ENCODE measurements around the gene MFNG. TPM values are rescaled to one million over a fixed set of nuclear protein-coding genes. Genes with fewer than 3 reads are reported as not detected.
A peak's percentile ranks its signal among the peaks of the same experiment; 100 is the strongest.

Gene MFNG
- total RNA-seq, 1 donor from 2014 or later = 1.5 TPM

- no peaks in the 10 kb centered on the region for H3K36me3 Mint-ChIP-seq (ENCODE audit: unreplicated experiment)
- peaks cover 24% of the 10 kb centered on the region for H3K4me1 Mint-ChIP-seq (ENCODE audit: unreplicated experiment)
- no peak overlapping the region for H3K4me3 Mint-ChIP-seq (ENCODE audit: unreplicated experiment)
- H3K27me3 Mint-ChIP-seq (ENCODE audit: unreplicated experiment) = peaks cover 20% of the 10 kb centered on the region
- H3K9me3 Mint-ChIP-seq (ENCODE audit: unreplicated experiment) = peaks cover 5% of the 10 kb centered on the region
- H3K27ac Mint-ChIP-seq (ENCODE audit: unreplicated experiment) = no peak overlapping the region
- TF ChIP-seq CTCF (IDR thresholded peaks at IDR 0.05) = no peak
- no peak for DNase-seq (ENCODE audit: extremely low spot score, unreplicated experiment)
These were observed 29.8 kb downstream of the MFNG start for GRCh38 chr22:37456346-37456745.

- Mint-ChIP-seq H3K36me3 (ENCODE audit: unreplicated experiment) (no peaks in the 10 kb centered on the region), H3K27me3 (ENCODE audit: unreplicated experiment) (peaks cover 20% of the 10 kb centered on the region), H3K27ac (ENCODE audit: unreplicated experiment) (no peak overlapping the region), H3K4me1 (ENCODE audit: unreplicated experiment) (peaks cover 24% of the 10 kb centered on the region), H3K9me3 (ENCODE audit: unreplicated experiment) (peaks cover 9% of the 10 kb centered on the region), H3K4me3 (ENCODE audit: unreplicated experiment) (no peak overlapping the region)
- DNase-seq (ENCODE audit: extremely low spot score, unreplicated experiment) = no peak
- TF ChIP-seq CTCF (IDR thresholded peaks at IDR 0.05) = no peak
These were observed 30.3 kb downstream of the MFNG start for GRCh38 chr22:37455896-37456295.

GRCh38 chr22:37454857-37455686 is 31.1 kb downstream of the MFNG start:
- no peak for TF ChIP-seq CTCF (IDR thresholded peaks at IDR 0.05)
- H3K27ac Mint-ChIP-seq (ENCODE audit: unreplicated experiment) = peak overlapping the region; percentile 78
- H3K27me3 Mint-ChIP-seq (ENCODE audit: unreplicated experiment) = peaks cover 15% of the 10 kb centered on the region
- peaks cover 24% of the 10 kb centered on the region for H3K4me1 Mint-ChIP-seq (ENCODE audit: unreplicated experiment)
- H3K36me3 Mint-ChIP-seq (ENCODE audit: unreplicated experiment) = no peaks in the 10 kb centered on the region
- H3K9me3 Mint-ChIP-seq (ENCODE audit: unreplicated experiment) = peaks cover 10% of the 10 kb centered on the region
- H3K4me3 Mint-ChIP-seq (ENCODE audit: unreplicated experiment) = peak overlapping the region; percentile 23
- no peak for DNase-seq (ENCODE audit: extremely low spot score, unreplicated experiment)

DNA sequence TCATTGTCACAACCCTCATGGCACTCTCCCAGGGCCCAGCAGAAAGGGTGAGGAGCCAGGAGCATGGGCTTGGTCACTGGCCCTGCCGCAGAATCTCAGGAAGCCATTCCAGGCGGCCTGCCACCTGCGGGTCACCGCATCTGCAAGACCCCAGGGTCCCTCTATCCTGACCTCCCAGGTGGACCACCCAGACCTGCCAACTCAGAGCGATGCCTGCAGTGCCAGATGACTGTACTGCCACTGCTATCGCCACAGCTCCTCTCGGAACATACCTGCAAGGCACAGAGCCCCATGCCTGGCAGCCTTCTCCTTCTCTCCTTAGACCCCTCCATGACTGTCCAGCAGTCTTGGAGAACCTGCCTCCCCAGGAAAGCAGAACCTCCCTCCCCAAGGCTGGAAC is 32.5 kb downstream of the MFNG start:
- Mint-ChIP-seq H3K36me3 (ENCODE audit: unreplicated experiment) (no peaks in the 10 kb centered on the region), H3K4me3 (ENCODE audit: unreplicated experiment) (no peak overlapping the region), H3K9me3 (ENCODE audit: unreplicated experiment) (peaks cover 10% of the 10 kb centered on the region), H3K27ac (ENCODE audit: unreplicated experiment) (no peak overlapping the region), H3K27me3 (ENCODE audit: unreplicated experiment) (peaks cover 11% of the 10 kb centered on the region), H3K4me1 (ENCODE audit: unreplicated experiment) (peaks cover 24% of the 10 kb centered on the region)
- no peak for TF ChIP-seq CTCF (IDR thresholded peaks at IDR 0.05)
- DNase-seq (ENCODE audit: extremely low spot score, unreplicated experiment) = no peak

GRCh38 chr22:37451218-37451617 is 35.0 kb downstream of the MFNG start:
- no peak for TF ChIP-seq CTCF (IDR thresholded peaks at IDR 0.05)
- Mint-ChIP-seq H3K4me1 (ENCODE audit: unreplicated experiment) (peaks cover 21% of the 10 kb centered on the region), H3K27me3 (ENCODE audit: unreplicated experiment) (no peaks in the 10 kb centered on the region), H3K27ac (ENCODE audit: unreplicated experiment) (no peak overlapping the region), H3K4me3 (ENCODE audit: unreplicated experiment) (no peak overlapping the region), H3K36me3 (ENCODE audit: unreplicated experiment) (no peaks in the 10 kb centered on the region), H3K9me3 (ENCODE audit: unreplicated experiment) (peaks cover 10% of the 10 kb centered on the region)
- DNase-seq (ENCODE audit: extremely low spot score, unreplicated experiment) = no peak

All from osteocyte (in vitro differentiated cells).